ENCODE data around the gene PPM1J. TPM values are rescaled to one million over a fixed set of nuclear protein-coding genes. Genes with fewer than 3 reads are reported as not detected.

The PPM1J gene
- total and polyA plus RNA-seq, 2 donors (not counting 1 experiment from before 2014, with no cell fraction given), result 0.79 to 0.83 TPM

- H3K4me3 ChIP-seq (replicated peaks in 1 of 4; ENCODE audit: control extremely low read depth in 1 of 4, insufficient read depth in 1 of 4, low read depth in 3 of 4, low read length in 4 of 4), result no peak overlapping the region
- DNase-seq (ENCODE audit: low read depth in 2 of 2), result no peak
- no peak overlapping the region for H3K4me2 ChIP-seq (ENCODE audit: extremely low read depth, insufficient read depth, low read length)
- peaks cover 6% of the 10 kb centered on the region for H3K27me3 ChIP-seq (ENCODE audit: control insufficient read depth, insufficient read depth, low read length)
- H3K4me1 ChIP-seq (ENCODE audit: control insufficient read depth, extremely low read depth, insufficient read depth, low read length), result peaks cover 3% of the 10 kb centered on the region
- H3K36me3 ChIP-seq (ENCODE audit: control insufficient read depth, insufficient read depth, low read length), result no peaks in the 10 kb centered on the region
- peaks cover 16% of the 10 kb centered on the region for H3K79me2 ChIP-seq (ENCODE audit: control insufficient read depth, insufficient read depth, low read length)
- no peak overlapping the region for H2AFZ ChIP-seq (ENCODE audit: low read length)
- H4K20me1 ChIP-seq (ENCODE audit: control insufficient read depth, extremely low read depth, insufficient read depth, low read length), result no peaks in the 10 kb centered on the region
- no peaks in the 10 kb centered on the region for H3K9me3 ChIP-seq (ENCODE audit: control insufficient read depth, insufficient read depth, low read depth, low read length)
- TF ChIP-seq CTCF (conservative IDR thresholded peaks at IDR 0.05 in 1 of 2, IDR thresholded peaks at IDR 0.05 in 1 of 2; ENCODE audit: low read depth in 1 of 2, low read length in 2 of 2) (no peak), EZH2 (IDR thresholded peaks at IDR 0.05; ENCODE audit: low read length, missing control alignments) (no peak)
- no peak overlapping the region for H3K27ac ChIP-seq (ENCODE audit: insufficient read depth, low read length)
- H3K9ac ChIP-seq (ENCODE audit: insufficient read depth, low read length), result no peak overlapping the region
Measured at GRCh38 chr1:112710159-112710558, 5.0 kb downstream of the PPM1J start.

- Histone ChIP-seq H3K27ac (ENCODE audit: insufficient read depth, low read length) (no peak overlapping the region), H3K79me2 (ENCODE audit: control insufficient read depth, insufficient read depth, low read length) (peaks cover 30% of the 10 kb centered on the region), H3K36me3 (ENCODE audit: control insufficient read depth, insufficient read depth, low read length) (peaks cover 8% of the 10 kb centered on the region), H3K4me3 (replicated peaks in 1 of 4; ENCODE audit: control extremely low read depth in 1 of 4, insufficient read depth in 1 of 4, low read depth in 3 of 4, low read length in 4 of 4) (no peak overlapping the region), H3K4me1 (ENCODE audit: control insufficient read depth, extremely low read depth, insufficient read depth, low read length) (peaks cover 14% of the 10 kb centered on the region), H4K20me1 (ENCODE audit: control insufficient read depth, extremely low read depth, insufficient read depth, low read length) (no peaks in the 10 kb centered on the region), H3K4me2 (ENCODE audit: extremely low read depth, insufficient read depth, low read length) (no peak overlapping the region), H2AFZ (ENCODE audit: low read length) (no peak overlapping the region), H3K9me3 (ENCODE audit: control insufficient read depth, insufficient read depth, low read depth, low read length) (no peaks in the 10 kb centered on the region), H3K9ac (ENCODE audit: insufficient read depth, low read length) (no peak overlapping the region), H3K27me3 (ENCODE audit: control insufficient read depth, insufficient read depth, low read length) (peaks cover 6% of the 10 kb centered on the region)
- no peak for DNase-seq (ENCODE audit: low read depth in 2 of 2)
- TF ChIP-seq CTCF (conservative IDR thresholded peaks at IDR 0.05 in 1 of 2, IDR thresholded peaks at IDR 0.05 in 1 of 2; ENCODE audit: low read depth in 1 of 2, low read length in 2 of 2) (no peak), EZH2 (IDR thresholded peaks at IDR 0.05; ENCODE audit: low read length, missing control alignments) (no peak)
Measured at GRCh38 chr1:112708489-112708888, 6.6 kb downstream of the PPM1J start.

DNA sequence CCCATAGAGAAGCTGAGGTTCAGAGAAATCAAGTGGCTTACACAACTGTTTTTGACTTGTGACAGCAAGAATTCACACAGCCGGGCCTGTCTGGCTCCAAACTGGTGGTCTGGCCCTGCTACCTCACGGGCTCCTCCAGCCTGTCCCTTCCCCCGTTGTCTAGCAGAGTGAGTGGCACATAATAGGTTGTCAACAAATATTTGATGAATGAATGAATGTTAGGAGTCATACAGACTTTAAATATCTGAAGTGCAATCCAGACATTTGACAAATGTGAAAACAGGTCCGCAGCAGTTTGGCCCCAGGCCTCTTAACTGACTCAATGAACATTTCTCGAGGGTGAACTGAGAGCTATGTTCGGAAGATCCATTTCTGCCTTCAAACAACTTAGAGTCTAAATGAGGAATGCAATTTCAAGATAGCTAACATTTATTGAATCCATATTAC lies 7.1 kb downstream of the PPM1J start:
- H3K4me2 ChIP-seq (ENCODE audit: extremely low read depth, insufficient read depth, low read length), result no peak overlapping the region
- no peak overlapping the region for H2AFZ ChIP-seq (ENCODE audit: low read length)
- H3K27me3 ChIP-seq (ENCODE audit: control insufficient read depth, insufficient read depth, low read length), result peaks cover 3% of the 10 kb centered on the region
- peaks cover 34% of the 10 kb centered on the region for H3K79me2 ChIP-seq (ENCODE audit: control insufficient read depth, insufficient read depth, low read length)
- no peaks in the 10 kb centered on the region for H4K20me1 ChIP-seq (ENCODE audit: control insufficient read depth, extremely low read depth, insufficient read depth, low read length)
- no peak overlapping the region for H3K9ac ChIP-seq (ENCODE audit: insufficient read depth, low read length)
- peaks cover 14% of the 10 kb centered on the region for H3K4me1 ChIP-seq (ENCODE audit: control insufficient read depth, extremely low read depth, insufficient read depth, low read length)
- no peak for TF ChIP-seq EZH2 (IDR thresholded peaks at IDR 0.05; ENCODE audit: low read length, missing control alignments)
- no peak for TF ChIP-seq CTCF (conservative IDR thresholded peaks at IDR 0.05 in 1 of 2, IDR thresholded peaks at IDR 0.05 in 1 of 2; ENCODE audit: low read depth in 1 of 2, low read length in 2 of 2)
- no peak overlapping the region for H3K27ac ChIP-seq (ENCODE audit: insufficient read depth, low read length)
- peaks cover 8% of the 10 kb centered on the region for H3K36me3 ChIP-seq (ENCODE audit: control insufficient read depth, insufficient read depth, low read length)
- no peak for DNase-seq (ENCODE audit: low read depth in 2 of 2)
- no peaks in the 10 kb centered on the region for H3K9me3 ChIP-seq (ENCODE audit: control insufficient read depth, insufficient read depth, low read depth, low read length)
- H3K4me3 ChIP-seq (replicated peaks in 1 of 4; ENCODE audit: control extremely low read depth in 1 of 4, insufficient read depth in 1 of 4, low read depth in 3 of 4, low read length in 4 of 4), result peak overlapping the region in 2 of 4 experiments; percentile 50 to 97

All from fibroblast of lung (primary cell).